Trophoblast cell (in vitro differentiated cells and primary cell): Measurements from ENCODE around the gene ZFAND2A.

Experiments
- DNase-seq, 2 donors: peaks; one replicate each; pipeline ENCODE4 v3.0.0-alpha.2; 2016
- H2AFZ ChIP-seq: 2 replicates; pipeline ENCODE4 v1.6.1; 2013; ENCODE audit warnings: low read length, moderate library complexity, mild to moderate bottlenecking; ENCODE audit not compliant: insufficient read depth, poor library complexity
- H2AK5ac ChIP-seq: 2 replicates; pipeline ENCODE4 v1.6.1; 2013; ENCODE audit warnings: mild to moderate bottlenecking, low read length
- H2BK120ac ChIP-seq: 2 replicates; pipeline ENCODE4 v1.6.1; 2013; ENCODE audit warnings: low read length, mild to moderate bottlenecking, moderate library complexity; ENCODE audit not compliant: insufficient read depth, poor library complexity
- H2BK12ac ChIP-seq: 2 replicates; pipeline ENCODE4 v1.6.1; 2013; ENCODE audit warnings: mild to moderate bottlenecking, low read length, moderate library complexity
- H2BK5ac ChIP-seq: 2 replicates; pipeline ENCODE4 v1.6.1; 2013; ENCODE audit warnings: low read length, low read depth, moderate library complexity, mild to moderate bottlenecking; ENCODE audit not compliant: poor library complexity
- H3K14ac ChIP-seq: 2 replicates; pipeline ENCODE4 v1.6.1; 2013; ENCODE audit warnings: mild to moderate bottlenecking, low read length
- H3K18ac ChIP-seq: 2 replicates; pipeline ENCODE4 v1.6.1; 2013; ENCODE audit warnings: mild to moderate bottlenecking, low read length
- H3K23ac ChIP-seq: 2 replicates; pipeline ENCODE4 v1.6.1; 2013; ENCODE audit warnings: low read length
- H3K27ac ChIP-seq: 2 replicates; pipeline ENCODE4 v1.5.1; 2013; ENCODE audit warnings: low read depth, mild to moderate bottlenecking, inconsistent platforms, low read length, moderate library complexity
- H3K27me3 ChIP-seq: 2 replicates; pipeline ENCODE4 v1.6.1; 2013; ENCODE audit warnings: inconsistent platforms, mild to moderate bottlenecking, low read length, moderate library complexity; ENCODE audit not compliant: insufficient read depth
- H3K36me3 ChIP-seq, 2 experiments: 1 replicate in 1 of 2; 2 replicates in 1 of 2; pipeline ENCODE4 v1.6.1; 2013; ENCODE audit warnings: low read length in 2 of 2, mild to moderate bottlenecking in 2 of 2, moderate library complexity in 1 of 2; ENCODE audit not compliant: insufficient read depth in 2 of 2, control insufficient read depth in 1 of 2
- H3K4ac ChIP-seq: 2 replicates; pipeline ENCODE4 v1.6.1; 2013; ENCODE audit warnings: low read depth, mild to moderate bottlenecking, low read length, moderate library complexity
- H3K4me1 ChIP-seq, 2 experiments: 1 replicate in 1 of 2; 2 replicates in 1 of 2; pipeline ENCODE4 v1.6.1; 2013; ENCODE audit warnings: low read length in 2 of 2, mild to moderate bottlenecking in 2 of 2, moderate library complexity in 1 of 2; ENCODE audit not compliant: insufficient read depth in 2 of 2, control insufficient read depth in 1 of 2
- H3K4me2 ChIP-seq: 2 replicates; pipeline ENCODE4 v1.6.1; 2013; ENCODE audit warnings: inconsistent platforms, mild to moderate bottlenecking, low read length, moderate library complexity
- H3K4me3 ChIP-seq: 2 replicates; pipeline ENCODE4 v1.5.1; 2013; ENCODE audit warnings: mild to moderate bottlenecking, low read depth, low read length, inconsistent platforms
- H3K79me1 ChIP-seq: one replicate; pipeline ENCODE4 v1.6.1; 2013; ENCODE audit warnings: low read length
- H3K79me2 ChIP-seq: 2 replicates; pipeline ENCODE4 v1.6.1; 2013; ENCODE audit warnings: low read length, mild to moderate bottlenecking; ENCODE audit not compliant: control insufficient read depth, insufficient read depth, poor library complexity
- H3K9ac ChIP-seq: 2 replicates; pipeline ENCODE4 v1.6.1; 2013; ENCODE audit warnings: mild to moderate bottlenecking, low read length
- H3K9me3 ChIP-seq: 2 replicates; pipeline ENCODE4 v1.6.1; 2013; ENCODE audit warnings: low read depth, mild to moderate bottlenecking, control low read depth, inconsistent platforms, low read length; ENCODE audit not compliant: insufficient read depth
- H4K12ac ChIP-seq: 2 replicates; pipeline ENCODE4 v1.6.1; 2013; ENCODE audit warnings: low read depth, mild to moderate bottlenecking, low read length, moderate library complexity
- H4K8ac ChIP-seq: 2 replicates; pipeline ENCODE4 v1.6.1; 2013; ENCODE audit warnings: low read depth, mild to moderate bottlenecking, low read length, moderate library complexity
- H4K91ac ChIP-seq: one replicate; pipeline ENCODE4 v1.6.1; 2013; ENCODE audit warnings: low read depth, mild to moderate bottlenecking, low read length, moderate library complexity
- WGBS: extraction: QIAGEN DNeasy Blood & Tissue Kit; methylation state at CpG from one replicate; pipeline ENCODE4 v1.1.7; 2013; ENCODE audit warnings: missing lambda C conversion rate; ENCODE audit not compliant: insufficient read length, insufficient coverage; ENCODE audit errors: extremely low coverage; 5-methylcytosine and 5-hydroxymethylcytosine counted together

The ZFAND2A gene

GRCh38 chr7:1134951-1135350 lies 25.0 kb downstream of the ZFAND2A start:
- Histone ChIP-seq H2AFZ (no peak overlapping the region), H2AK5ac (no peak overlapping the region), H3K4ac (no peak overlapping the region), H3K9me3 (no peaks in the 10 kb centered on the region), H4K12ac (no peak overlapping the region), H3K23ac (no peak overlapping the region), H3K9ac (no peak overlapping the region), H4K91ac (no peak overlapping the region), H2BK120ac (no peak overlapping the region), H3K79me2 (no peaks in the 10 kb centered on the region), H3K27me3 (no peaks in the 10 kb centered on the region), H3K14ac (no peak overlapping the region), H3K4me1 (peaks cover 8 to 10% of the 10 kb centered on the region in 2 experiments), H3K36me3 (peaks cover 0 to 2% of the 10 kb centered on the region in 2 experiments), H3K27ac (no peak overlapping the region), H2BK12ac (no peak overlapping the region), H3K79me1 (peaks cover 3% of the 10 kb centered on the region), H2BK5ac (no peak overlapping the region), H3K4me2 (no peak overlapping the region), H3K4me3 (no peak overlapping the region), H4K8ac (no peak overlapping the region), H3K18ac (no peak overlapping the region)
- DNase-seq, result no peak
- WGBS, result no CpG with 5 or more reads among the region's 7 CpGs

GRCh38 chr7:1131471-1132265 lies 28.3 kb downstream of the ZFAND2A start:
- peaks cover 0 to under 1% of the 10 kb centered on the region in 2 experiments for H3K4me1 ChIP-seq
- H3K18ac ChIP-seq, result no peak overlapping the region
- H3K4me3 ChIP-seq, result no peak overlapping the region
- DNase-seq, result no peak
- no peak overlapping the region for H2AK5ac ChIP-seq
- H4K12ac ChIP-seq, result no peak overlapping the region
- H2AFZ ChIP-seq, result no peak overlapping the region
- no peaks in the 10 kb centered on the region for H3K79me2 ChIP-seq
- no peak overlapping the region for H3K14ac ChIP-seq
- no peak overlapping the region for H3K4me2 ChIP-seq
- H3K4ac ChIP-seq, result no peak overlapping the region
- H4K91ac ChIP-seq, result no peak overlapping the region
- H3K27me3 ChIP-seq, result no peaks in the 10 kb centered on the region
- H3K9me3 ChIP-seq, result no peaks in the 10 kb centered on the region
- H3K9ac ChIP-seq, result no peak overlapping the region
- no peak overlapping the region for H2BK120ac ChIP-seq
- no peak overlapping the region for H3K27ac ChIP-seq
- H2BK5ac ChIP-seq, result no peak overlapping the region
- peaks cover 4 to 12% of the 10 kb centered on the region in 2 experiments for H3K36me3 ChIP-seq
- H4K8ac ChIP-seq, result no peak overlapping the region
- no peaks in the 10 kb centered on the region for H3K79me1 ChIP-seq
- no CpG with 5 or more reads among the region's 2 CpGs for WGBS
- no peak overlapping the region for H2BK12ac ChIP-seq
- H3K23ac ChIP-seq, result no peak overlapping the region

DNA sequence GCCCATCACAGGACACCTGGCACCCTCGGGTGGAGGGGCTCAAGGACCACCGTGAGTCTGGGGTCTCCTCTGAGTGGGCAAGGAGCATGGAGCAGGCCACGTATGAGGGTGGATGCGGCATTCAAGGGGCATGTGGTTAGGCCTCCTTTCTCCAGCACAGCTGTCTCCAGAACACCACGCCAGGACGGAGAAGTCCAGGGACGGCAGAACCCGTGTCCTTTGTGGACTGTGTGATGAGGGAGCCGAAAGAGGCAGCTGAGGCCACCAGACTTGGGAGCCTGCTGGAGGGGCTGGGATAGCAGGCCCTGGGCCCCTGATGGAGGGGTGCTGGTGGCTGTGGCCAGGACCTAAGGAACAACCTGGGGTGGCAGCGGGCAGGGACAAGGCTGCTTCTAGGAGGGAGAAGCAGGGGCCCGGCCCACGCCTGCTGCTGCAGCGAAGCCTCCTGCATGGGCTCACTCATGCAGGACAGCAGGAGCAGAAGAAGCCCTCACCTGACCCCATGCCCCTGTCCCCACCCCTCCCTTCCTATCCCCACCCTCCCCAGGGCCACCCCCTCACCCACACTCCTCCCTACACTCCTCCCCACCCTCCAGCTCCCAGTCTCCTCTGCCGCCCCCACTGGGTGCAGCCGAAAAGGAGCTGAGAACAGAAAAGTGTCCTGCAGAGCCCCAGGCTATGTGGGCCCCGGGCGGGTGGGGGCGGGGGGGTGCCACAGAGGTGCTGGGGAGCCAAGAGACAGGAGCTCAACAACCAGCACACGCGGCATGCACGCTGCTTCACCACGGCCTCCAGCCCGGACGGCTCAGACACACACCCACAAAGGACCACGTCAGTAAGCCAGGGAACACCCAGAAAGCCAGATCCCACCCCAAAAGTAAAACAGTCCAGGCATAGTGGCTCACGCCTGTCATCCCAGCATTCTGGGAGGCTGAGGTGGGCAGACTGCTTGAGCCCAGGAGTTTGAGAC lies 29.7 kb downstream of the ZFAND2A start:
- no peaks in the 10 kb centered on the region for H3K27me3 ChIP-seq
- no peak overlapping the region for H3K4me3 ChIP-seq
- no peak overlapping the region for H3K18ac ChIP-seq
- H4K12ac ChIP-seq, result no peak overlapping the region
- no peak overlapping the region for H2BK12ac ChIP-seq
- H3K79me2 ChIP-seq, result no peaks in the 10 kb centered on the region
- DNase-seq, result no peak
- H3K4ac ChIP-seq, result no peak overlapping the region
- H2BK120ac ChIP-seq, result no peak overlapping the region
- H3K27ac ChIP-seq, result no peak overlapping the region
- no peak overlapping the region for H4K8ac ChIP-seq
- no peaks in the 10 kb centered on the region for H3K79me1 ChIP-seq
- H4K91ac ChIP-seq, result no peak overlapping the region
- no peak overlapping the region for H3K9ac ChIP-seq
- H3K36me3 ChIP-seq, result peaks cover 12 to 15% of the 10 kb centered on the region in 2 experiments
- no CpG with 5 or more reads among the region's 26 CpGs for WGBS
- H3K4me1 ChIP-seq, result no peaks in the 10 kb centered on the region
- no peaks in the 10 kb centered on the region for H3K9me3 ChIP-seq
- H2BK5ac ChIP-seq, result no peak overlapping the region
- no peak overlapping the region for H2AFZ ChIP-seq
- H3K23ac ChIP-seq, result no peak overlapping the region
- no peak overlapping the region for H2AK5ac ChIP-seq
- no peak overlapping the region for H3K4me2 ChIP-seq
- no peak overlapping the region for H3K14ac ChIP-seq

GRCh38 chr7:1129431-1129830 lies 30.6 kb downstream of the ZFAND2A start:
- no peaks in the 10 kb centered on the region for H3K79me2 ChIP-seq
- DNase-seq, result no peak
- no peaks in the 10 kb centered on the region for H3K79me1 ChIP-seq
- H3K18ac ChIP-seq, result no peak overlapping the region
- H3K9ac ChIP-seq, result no peak overlapping the region
- no peak overlapping the region for H3K23ac ChIP-seq
- H2AFZ ChIP-seq, result no peak overlapping the region
- H4K12ac ChIP-seq, result no peak overlapping the region
- H3K27me3 ChIP-seq, result no peaks in the 10 kb centered on the region
- no peak overlapping the region for H3K27ac ChIP-seq
- no peak overlapping the region for H4K91ac ChIP-seq
- peaks cover 15 to 16% of the 10 kb centered on the region in 2 experiments for H3K36me3 ChIP-seq
- no peak overlapping the region for H4K8ac ChIP-seq
- H2BK5ac ChIP-seq, result no peak overlapping the region
- H2BK12ac ChIP-seq, result no peak overlapping the region
- no peak overlapping the region for H3K4me3 ChIP-seq
- H3K14ac ChIP-seq, result no peak overlapping the region
- no peak overlapping the region for H3K4ac ChIP-seq
- H2BK120ac ChIP-seq, result no peak overlapping the region
- no peaks in the 10 kb centered on the region for H3K9me3 ChIP-seq
- no peak overlapping the region for H3K4me2 ChIP-seq
- H3K4me1 ChIP-seq, result no peaks in the 10 kb centered on the region
- no peak overlapping the region for H2AK5ac ChIP-seq
- no CpG with 5 or more reads among the region's 13 CpGs for WGBS
